GM15510 (cell line): ENCODE measurements around the gene HPCAL1.

ENCODE experiments used
- POLR2A ChIP-seq: IDR thresholded peaks from 3 replicates; pipeline ENCODE4 v1.6.1; 2011; ENCODE audit warnings: borderline replicate concordance; ENCODE audit not compliant: insufficient read length; ENCODE audit errors: extremely low read depth

Gene HPCAL1

GRCh38 chr2:10454505-10454904 is 151.8 kb downstream of the HPCAL1 start:
- no peak for TF ChIP-seq POLR2A

- TF ChIP-seq POLR2A, result no peak
Measured at GRCh38 chr2:10457846-10458598, 155.3 kb downstream of the HPCAL1 start.

DNA sequence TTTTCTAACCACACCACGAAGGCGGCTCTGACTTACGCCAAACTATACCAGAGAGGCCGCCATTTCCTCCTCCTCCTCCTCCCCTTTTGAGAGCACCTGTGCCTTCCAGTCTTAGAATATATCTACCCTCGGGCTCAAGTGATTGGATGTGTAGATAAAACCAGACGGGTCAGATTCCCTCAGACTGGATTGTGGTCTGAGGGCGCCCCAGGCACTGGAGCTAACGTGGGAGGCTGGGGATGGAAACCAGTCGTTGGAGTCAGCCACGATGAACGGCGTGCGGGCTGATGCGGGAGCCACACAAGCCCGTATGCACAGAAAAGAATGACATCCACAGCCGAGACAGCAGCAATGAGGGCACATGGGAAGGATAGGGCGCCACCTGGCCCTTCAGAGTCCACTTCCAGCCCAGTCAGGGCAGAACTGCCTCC is 157.7 kb downstream of the HPCAL1 start:
- TF ChIP-seq POLR2A, result no peak

- no peak for TF ChIP-seq POLR2A
Measured at GRCh38 chr2:10462178-10463083, 159.7 kb downstream of the HPCAL1 start.

DNA sequence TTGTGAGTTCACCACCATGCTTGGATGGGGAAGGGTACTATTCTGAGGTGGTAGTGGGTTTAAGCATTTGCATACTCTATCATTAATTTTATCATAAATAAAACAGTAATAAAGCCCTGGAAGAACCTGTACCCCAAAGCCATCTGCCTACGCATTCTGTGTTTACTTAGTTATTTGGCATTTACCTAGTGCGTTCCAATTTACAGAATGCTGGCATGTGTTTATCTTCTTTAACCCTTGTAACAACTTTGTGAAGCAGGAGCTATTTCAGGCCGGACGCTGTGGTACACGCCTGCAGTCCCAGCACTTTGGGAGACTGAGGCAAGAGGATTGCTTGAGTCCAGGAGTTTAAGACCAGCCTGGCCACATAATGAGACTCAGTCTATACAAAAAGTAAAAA is 163.2 kb downstream of the HPCAL1 start:
- TF ChIP-seq POLR2A, result no peak

DNA sequence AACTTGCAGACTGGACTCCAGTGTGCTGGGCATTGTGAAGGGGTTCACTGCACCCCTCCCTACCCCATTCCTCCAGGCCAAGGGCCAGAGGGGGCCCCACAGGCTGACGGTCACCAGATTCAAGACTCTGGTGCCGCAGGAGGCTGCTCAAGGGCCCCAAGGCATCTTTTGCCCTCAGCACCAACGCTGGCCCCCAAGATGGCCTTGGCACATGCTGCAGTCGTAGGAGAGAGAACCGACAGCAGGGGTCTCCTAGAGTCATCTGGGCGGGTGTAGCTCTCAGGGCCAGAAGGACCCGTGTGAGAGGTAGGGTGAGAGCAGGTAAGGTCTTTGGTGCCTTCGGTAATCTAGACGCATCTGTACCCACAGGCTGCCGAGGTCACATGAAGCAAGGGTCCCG is 164.1 kb downstream of the HPCAL1 start:
- no peak for TF ChIP-seq POLR2A

DNA sequence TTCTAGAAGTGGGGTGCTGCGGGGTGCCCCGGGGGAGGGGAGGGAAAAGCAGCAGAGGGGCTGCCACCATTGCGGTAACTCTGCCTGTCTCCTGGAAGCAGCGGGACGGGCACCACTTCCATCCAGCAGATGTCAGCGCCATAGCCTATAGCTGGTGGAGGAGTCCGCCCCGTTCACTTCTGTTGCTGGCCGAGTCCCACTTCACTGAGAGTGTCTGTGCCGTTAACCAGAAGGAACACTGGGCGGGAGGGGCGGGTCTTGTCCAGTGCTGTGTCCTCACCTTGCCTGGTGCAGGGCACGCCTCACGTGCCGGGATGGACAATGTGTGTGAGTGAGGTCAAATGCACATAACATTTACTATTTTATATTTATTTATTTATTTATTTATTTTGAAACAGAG is 164.7 kb downstream of the HPCAL1 start:
- no peak for TF ChIP-seq POLR2A

- TF ChIP-seq POLR2A, result no peak
Measured at GRCh38 chr2:10469301-10469700, 166.6 kb downstream of the HPCAL1 start.

DNA sequence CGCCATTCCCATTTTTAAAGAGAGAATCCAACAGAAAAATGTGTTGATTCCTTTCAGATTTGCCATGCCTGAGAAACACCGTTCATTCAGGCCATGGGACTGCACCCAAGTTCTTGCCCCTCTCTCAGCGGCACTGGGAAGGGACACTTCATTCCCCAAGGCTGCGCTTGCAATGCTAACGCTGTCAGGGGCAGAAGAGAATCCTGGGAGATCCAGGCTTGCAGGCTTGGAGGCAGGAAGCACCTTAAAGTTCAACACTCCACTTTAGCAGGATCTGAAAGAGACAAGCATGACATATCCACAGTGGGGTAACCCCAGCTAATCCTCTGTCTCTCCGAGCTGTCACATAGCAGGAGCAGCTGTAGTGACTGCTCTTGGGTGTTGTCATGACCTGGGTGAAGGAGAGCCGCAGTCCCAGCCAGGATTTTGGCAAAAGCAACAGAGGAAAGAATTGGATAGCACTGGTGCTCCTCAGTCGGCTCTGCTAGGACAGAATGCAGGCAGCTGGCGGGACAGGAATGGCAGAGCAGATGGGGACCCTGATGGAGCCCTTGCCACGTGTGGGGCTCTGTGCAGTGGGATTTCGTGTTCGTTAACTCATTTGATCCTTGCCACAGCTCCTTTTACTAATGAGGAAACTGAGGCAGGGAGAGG is 167.4 kb downstream of the HPCAL1 start:
- TF ChIP-seq POLR2A, result no peak

DNA sequence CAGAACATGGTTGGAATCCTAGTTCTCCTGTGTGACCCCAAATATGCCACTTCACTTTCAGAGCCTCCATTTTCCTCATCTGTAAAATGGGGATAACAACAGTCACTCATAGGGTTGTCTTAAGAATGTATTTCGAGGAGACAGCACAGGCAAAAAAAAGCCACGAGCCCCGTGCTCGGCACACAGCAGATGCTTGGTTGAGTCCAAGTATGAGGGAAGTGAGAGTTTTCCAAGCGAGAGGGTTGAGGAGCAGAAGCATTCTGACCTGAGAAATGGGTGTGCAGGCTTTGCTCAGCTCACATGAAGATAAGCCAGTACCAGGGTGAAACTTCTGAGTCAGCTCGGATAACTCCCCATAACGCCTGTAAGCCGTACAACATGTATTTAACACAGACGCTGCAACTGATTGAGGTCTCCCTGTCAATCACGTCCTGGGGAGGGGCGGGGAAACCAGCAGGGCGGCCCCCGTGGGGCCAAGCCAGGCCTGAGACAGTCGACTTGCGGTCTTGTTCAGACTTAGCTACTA is 168.4 kb downstream of the HPCAL1 start:
- no peak for TF ChIP-seq POLR2A

GRCh38 chr2:10471955-10472354 is 169.3 kb downstream of the HPCAL1 start:
- TF ChIP-seq POLR2A, result no peak

DNA sequence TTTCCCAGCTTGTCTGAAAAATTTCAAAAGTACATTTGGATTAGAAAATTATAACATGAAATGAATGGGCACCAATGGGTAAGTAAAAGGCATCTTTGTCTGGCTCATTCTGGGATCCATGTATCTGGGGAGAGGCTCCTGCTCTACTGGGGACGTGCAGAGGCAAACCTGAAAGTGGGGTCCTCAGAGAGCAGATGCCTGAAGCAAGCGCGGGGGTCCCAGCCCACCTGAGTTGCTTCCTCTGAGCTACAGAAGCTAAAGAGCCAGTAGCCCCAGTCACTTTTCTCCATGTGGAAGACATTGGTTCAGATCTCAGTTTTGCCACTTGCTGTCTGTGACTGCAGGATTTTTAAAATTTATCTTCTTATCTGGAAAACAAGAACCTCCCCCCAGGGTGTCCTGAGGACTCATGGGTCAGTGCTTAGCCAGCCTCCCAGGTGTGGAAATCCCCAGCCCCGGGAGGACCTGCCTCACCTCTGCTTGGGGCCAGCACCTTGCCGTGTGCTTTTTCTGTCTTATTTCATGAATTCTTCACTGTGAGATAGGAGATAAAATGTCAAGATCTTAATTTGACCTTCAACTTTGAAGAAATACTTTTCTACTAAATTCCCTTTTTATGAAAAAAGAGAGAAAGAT is 170.5 kb downstream of the HPCAL1 start:
- no peak for TF ChIP-seq POLR2A

GRCh38 chr2:10475221-10475722 is 172.6 kb downstream of the HPCAL1 start:
- no peak for TF ChIP-seq POLR2A

- TF ChIP-seq POLR2A, result no peak
Measured at GRCh38 chr2:10475811-10476660, 173.3 kb downstream of the HPCAL1 start.

DNA sequence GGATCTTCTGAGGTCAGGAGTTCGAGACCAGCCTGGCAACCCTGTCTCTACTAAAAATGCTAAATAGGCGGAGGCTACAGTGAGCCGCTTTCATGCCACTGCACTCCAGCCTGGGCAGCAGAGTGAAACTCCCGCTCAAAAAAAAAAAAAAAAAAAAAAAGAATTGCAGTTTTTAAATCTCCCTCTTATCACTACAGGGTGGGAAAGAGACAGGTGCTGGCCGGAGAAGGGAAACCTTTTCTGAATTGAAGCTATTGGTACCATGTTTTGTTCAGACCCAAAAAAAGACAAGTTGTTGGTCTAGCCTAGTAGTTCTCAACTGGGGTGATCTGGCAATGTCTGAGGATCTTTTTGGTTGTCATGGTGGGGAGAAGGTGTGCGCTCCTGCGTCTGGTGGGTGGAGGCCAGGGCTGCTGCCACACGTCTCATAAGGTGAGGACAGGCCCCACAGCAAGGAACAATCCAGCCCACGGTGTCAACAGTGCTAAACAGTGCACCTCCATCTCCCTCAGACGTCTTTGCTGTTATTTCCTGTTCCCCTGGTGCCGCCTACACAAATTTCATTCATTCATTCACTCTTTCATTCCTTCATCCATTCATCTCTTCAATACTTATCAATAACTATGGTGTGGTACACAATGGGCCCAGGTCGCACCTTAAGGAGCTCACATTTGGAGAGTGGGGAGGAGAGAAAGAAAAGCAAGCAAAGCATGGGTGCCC is 174.2 kb downstream of the HPCAL1 start:
- TF ChIP-seq POLR2A, result no peak
